Dendritic cell treated with granulocyte-macrophage colony-stimulating factor and Interleukin-4, amounts not matched to agents 40 ng/mL and 50 ng/mL, for 4 days (primary cell): ENCODE data around the gene CDC42EP4.
"Not testable (repeated sequence)": the region's sequence is repeated elsewhere in the genome, so short reads cannot be mapped to it uniquely, and the experiment has no call there.

Source experiments
- H3K27ac Mint-ChIP-seq: one replicate; pipeline ENCODE4 v1.8.0; 2022; ENCODE audit warnings: mild to moderate bottlenecking, mixed read lengths
- H3K27me3 Mint-ChIP-seq: one replicate; pipeline ENCODE4 v1.8.0; 2022; ENCODE audit warnings: mild to moderate bottlenecking, mixed read lengths
- H3K36me3 Mint-ChIP-seq: one replicate; pipeline ENCODE4 v1.8.0; 2022; ENCODE audit warnings: low read depth, mixed read lengths
- H3K4me1 Mint-ChIP-seq: one replicate; pipeline ENCODE4 v1.8.0; 2022; ENCODE audit warnings: low read depth, mixed read lengths
- H3K4me3 Mint-ChIP-seq: one replicate; pipeline ENCODE4 v1.8.0; 2022; ENCODE audit warnings: mild to moderate bottlenecking, moderate library complexity, mixed read lengths
- H3K9me3 Mint-ChIP-seq: one replicate; pipeline ENCODE4 v1.8.0; 2022; ENCODE audit warnings: mixed read lengths
- intact Hi-C: fragments of 100-400 bp; cut with micrococcal nuclease; formaldehyde crosslinking; loops from one replicate; pipeline ENCODE4 v1.15.0; 2022

The CDC42EP4 gene

DNA sequence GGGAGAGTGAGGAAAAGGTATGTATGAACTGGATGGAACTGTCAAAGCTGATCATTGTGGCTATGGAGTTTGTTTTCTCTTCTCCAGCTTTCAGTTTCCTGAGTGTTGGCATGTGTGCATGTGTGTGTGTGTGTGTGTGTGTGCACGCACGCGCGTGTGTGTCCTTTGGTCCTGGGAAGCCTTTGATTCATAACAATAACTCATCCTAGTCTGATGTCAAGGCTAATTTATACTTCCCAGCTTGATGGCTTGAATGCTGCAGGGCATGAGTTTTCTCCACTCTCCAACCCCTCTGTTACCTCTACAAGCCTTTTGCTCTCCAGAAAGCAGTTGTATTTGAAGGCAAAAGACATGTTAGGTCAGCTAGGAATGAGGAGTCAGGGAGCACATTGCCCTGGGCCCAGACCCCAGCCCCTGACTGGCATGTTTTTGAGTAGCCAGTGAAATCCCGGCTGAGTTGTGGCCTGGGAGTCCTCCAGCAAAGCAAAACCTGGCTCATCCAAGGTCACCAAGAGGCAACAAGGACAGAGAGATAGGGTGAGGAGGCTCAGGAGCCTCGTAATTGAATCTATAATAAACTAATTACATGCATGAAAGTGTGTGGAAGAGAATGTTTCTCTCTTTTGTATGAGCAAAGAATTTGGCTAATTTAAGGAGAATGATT is 8.9 kb upstream of the CDC42EP4 start:
- Mint-ChIP-seq H3K9me3 (no peaks in the 10 kb centered on the region), H3K27me3 (peaks cover 14% of the 10 kb centered on the region), H3K36me3 (no peaks in the 10 kb centered on the region), H3K4me1 (peaks cover 5% of the 10 kb centered on the region), H3K27ac (no peak overlapping the region), H3K4me3 (no peak overlapping the region)
- intact Hi-C loops = no loop called here

DNA sequence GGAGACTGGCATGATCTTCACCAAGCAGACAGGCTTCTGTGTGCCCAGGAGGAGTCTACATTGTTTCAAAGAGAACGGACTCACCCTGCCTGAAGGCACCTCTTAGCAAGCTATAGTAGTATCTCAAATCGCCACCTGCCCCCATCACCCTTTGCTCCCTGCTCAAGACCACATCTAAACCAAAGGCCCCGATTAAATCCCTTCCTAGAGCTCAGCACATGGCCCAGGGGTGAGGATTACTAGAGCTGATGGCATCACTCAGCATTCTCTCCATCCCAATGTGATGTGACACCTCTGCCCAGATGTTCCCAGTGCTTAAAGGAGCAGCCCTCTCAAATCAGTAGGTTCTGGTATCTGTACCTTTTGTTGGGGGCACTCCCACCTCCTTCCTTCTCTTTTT is 8.0 kb upstream of the CDC42EP4 start:
- H3K27me3 Mint-ChIP-seq = peaks cover 8% of the 10 kb centered on the region
- intact Hi-C loops = loop anchor here (10.0 kb wide), 2 partner anchors 45 to 85 kb away; a partner anchor contains a TSS
- no peak overlapping the region for H3K27ac Mint-ChIP-seq
- H3K4me1 Mint-ChIP-seq = peaks cover 5% of the 10 kb centered on the region
- no peaks in the 10 kb centered on the region for H3K36me3 Mint-ChIP-seq
- no peak overlapping the region for H3K4me3 Mint-ChIP-seq
- no peaks in the 10 kb centered on the region for H3K9me3 Mint-ChIP-seq

DNA sequence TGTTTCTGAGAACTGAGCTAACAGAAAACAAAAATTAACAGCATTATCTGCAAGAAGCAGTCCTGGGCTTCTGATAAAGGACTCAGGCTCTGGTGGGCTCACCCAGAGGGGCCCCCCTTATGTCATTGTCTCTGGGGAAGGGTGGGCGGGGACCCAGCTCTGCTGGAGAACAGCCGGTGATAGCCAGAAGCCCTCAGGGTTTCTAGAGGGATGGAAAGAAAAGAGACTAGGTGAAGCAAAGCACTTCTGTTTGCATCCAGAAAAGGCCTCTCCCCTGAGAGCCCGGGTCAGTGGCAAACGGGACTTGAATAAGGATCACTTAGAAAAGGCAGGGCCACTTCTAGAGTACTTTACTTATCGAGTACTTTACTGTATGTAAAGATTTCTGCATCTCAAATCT is 7.0 kb upstream of the CDC42EP4 start:
- H3K36me3 Mint-ChIP-seq = no peaks in the 10 kb centered on the region
- H3K4me3 Mint-ChIP-seq = no peak overlapping the region
- no peak overlapping the region for H3K27ac Mint-ChIP-seq
- H3K4me1 Mint-ChIP-seq = peaks cover 5% of the 10 kb centered on the region
- intact Hi-C loops = loop anchor here (10.0 kb wide), 2 partner anchors 46 to 84 kb away; a partner anchor contains a TSS
- H3K9me3 Mint-ChIP-seq = no peaks in the 10 kb centered on the region
- H3K27me3 Mint-ChIP-seq = peaks cover 4% of the 10 kb centered on the region

DNA sequence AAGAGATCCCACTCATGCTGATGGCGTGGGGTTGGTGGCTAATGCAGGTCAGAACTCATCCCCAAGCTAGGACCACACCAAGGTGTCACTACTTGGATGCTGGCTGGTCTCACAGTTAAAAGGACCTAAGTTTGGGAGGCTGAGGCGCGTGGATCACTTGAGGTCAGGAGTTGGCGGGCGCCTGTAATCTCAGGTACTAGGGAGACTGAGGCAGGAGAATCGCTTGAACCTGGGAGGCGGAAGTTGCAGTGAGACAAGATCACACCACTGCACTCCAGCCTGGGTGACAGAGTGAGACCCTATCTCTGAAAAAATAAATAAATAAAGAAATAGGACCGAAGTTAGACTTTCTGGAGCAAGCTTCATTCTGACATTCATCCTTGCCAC is 6.6 kb upstream of the CDC42EP4 start:
- Mint-ChIP-seq H3K4me1 (peaks cover 7% of the 10 kb centered on the region), H3K36me3 (no peaks in the 10 kb centered on the region), H3K4me3 (no peak overlapping the region), H3K27me3 (peaks cover 4% of the 10 kb centered on the region), H3K9me3 (no peaks in the 10 kb centered on the region), H3K27ac (no peak overlapping the region)
- intact Hi-C loops = loop anchor here (10.0 kb wide), 2 partner anchors 46 to 84 kb away; a partner anchor contains a TSS

DNA sequence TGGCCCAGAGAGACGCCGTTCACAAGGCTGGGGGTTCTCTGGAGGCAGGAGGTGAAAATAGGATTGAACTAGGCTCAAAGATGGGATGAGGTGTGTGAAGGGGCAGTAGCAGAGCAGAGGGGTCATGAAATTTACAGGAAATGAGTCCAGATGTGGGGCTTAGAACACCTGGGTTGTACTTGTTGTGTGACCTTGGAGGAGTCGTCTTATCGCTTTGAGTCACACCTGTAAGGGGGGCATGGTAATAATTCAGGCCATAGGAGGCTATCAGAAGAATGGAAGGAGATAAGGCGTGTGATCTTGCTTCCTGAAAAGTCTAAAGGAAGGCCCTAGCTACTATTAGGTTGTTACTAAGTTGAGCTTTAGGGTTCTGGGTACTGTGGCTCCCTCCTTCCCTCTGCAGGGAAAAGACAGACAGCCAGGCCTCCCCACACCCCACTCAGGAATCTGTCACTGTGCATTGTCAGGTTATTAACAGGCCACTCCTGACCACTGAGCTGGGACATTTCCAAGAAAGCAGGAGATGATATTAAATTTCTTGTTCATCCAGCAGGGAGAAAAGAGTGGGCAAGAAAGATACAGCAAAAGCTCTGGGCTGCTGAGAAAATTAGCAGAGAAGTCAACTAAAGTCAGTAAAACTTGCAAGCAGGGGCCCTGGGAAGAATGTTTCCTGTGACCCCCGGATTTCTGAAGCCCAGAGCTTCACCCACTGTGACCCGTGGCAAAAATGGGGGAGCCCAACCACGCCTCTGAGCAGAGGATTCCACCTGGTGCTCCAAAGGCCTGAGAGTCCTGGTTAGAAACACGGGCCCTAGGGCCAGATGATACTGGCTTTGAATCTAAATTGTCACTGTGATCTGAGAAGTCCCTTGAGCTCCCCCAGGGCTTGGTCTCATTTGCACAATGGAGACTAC is 6.0 kb upstream of the CDC42EP4 start:
- peaks cover 6% of the 10 kb centered on the region for H3K4me1 Mint-ChIP-seq
- H3K27ac Mint-ChIP-seq = peak overlapping the region; percentile 5
- no peaks in the 10 kb centered on the region for H3K36me3 Mint-ChIP-seq
- no peak overlapping the region for H3K4me3 Mint-ChIP-seq
- intact Hi-C loops = loop anchor here (10.0 kb wide), 2 partner anchors 47 to 83 kb away; a partner anchor contains a TSS
- H3K27me3 Mint-ChIP-seq = peaks cover 5% of the 10 kb centered on the region
- H3K9me3 Mint-ChIP-seq = no peaks in the 10 kb centered on the region

DNA sequence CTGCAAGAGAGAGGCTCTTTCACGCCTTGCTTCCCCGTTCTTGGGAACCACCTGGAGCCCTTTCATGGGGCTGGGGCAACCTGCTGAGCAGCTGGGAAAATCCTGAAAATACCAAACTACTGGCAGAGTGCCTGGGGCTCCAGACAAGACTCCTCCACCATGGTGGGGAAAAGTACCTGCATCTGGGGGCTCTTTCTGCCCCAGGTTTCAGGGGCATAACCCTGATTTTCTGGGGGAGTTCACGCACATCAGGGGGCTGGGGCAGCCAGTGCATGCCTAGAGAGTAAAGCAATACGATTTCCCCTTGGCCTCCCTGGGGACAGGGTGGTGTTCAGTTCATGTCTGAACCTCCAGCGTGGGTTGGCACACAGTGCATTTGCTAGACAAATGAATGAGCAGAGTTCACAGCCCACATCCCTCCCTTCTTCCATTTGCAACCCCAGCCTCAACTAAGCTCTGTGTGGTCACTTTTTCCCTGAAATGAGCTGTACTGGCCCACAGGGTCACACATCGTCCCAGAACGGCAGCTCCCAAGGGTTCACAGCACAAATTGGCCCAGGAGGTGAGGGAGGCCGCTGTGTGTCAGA is 5.2 kb upstream of the CDC42EP4 start:
- Mint-ChIP-seq H3K9me3 (no peaks in the 10 kb centered on the region), H3K27ac (peak overlapping the region; percentile 5), H3K4me3 (no peak overlapping the region), H3K27me3 (peaks cover 3% of the 10 kb centered on the region), H3K36me3 (no peaks in the 10 kb centered on the region), H3K4me1 (peaks cover 6% of the 10 kb centered on the region)
- intact Hi-C loops = loop anchor here (10.0 kb wide), 2 partner anchors 48 to 82 kb away; a partner anchor contains a TSS

DNA sequence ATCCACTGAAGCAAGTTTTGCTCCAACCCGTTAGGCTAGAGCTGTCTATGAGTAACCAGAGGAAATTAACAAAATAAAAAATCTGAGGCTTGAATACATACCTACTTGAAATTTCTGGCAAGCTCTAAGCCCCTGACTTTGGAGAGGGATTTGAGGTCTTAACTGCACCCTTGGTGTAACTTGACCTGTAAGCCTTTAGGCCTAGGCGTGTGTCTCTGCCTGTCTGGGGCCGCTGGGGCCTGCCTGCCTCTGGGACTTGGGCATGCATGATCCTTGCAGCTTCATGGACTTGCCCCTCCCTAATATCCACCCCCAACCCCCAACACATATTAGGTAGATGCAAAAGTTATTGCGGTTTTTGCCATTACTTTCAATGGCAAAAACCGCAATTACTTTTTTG is 3.7 kb upstream of the CDC42EP4 start:
- intact Hi-C loops = loop anchor here (10.0 kb wide), 2 partner anchors 49 to 81 kb away; a partner anchor contains a TSS
- Mint-ChIP-seq H3K9me3 (no peaks in the 10 kb centered on the region), H3K4me3 (no peak overlapping the region), H3K36me3 (peaks cover 12% of the 10 kb centered on the region), H3K27me3 (peaks cover 3% of the 10 kb centered on the region), H3K4me1 (peaks cover 7% of the 10 kb centered on the region), H3K27ac (no peak overlapping the region)

DNA sequence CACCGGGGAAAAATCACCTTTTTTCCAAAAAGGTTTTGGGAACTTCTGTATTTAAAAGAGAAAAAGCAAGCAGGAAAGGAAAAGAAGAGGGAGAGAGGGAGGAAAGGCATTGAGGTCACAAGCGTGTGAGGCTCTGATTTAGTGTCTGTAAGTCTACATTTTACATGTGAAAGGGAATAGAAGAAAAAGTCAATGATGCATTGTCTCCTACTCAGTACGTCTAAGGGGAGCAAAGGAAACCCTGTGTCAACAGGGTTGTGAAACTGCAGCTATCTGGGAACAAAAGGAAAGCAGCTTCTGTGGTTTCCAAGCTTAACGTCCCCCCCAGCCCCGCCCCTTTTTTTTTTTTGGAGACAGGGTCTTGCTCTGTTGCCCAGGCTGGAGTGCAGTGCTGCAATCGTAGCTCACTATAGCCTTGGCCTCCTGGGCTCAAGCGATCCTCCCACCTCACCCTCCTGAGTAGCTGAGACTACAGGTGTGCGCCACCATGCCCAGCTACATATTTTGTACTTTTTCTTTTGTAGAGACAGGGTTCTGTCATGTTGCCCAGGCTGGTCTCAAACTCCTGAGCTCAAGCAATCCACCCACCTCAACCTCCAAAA is 1.8 kb upstream of the CDC42EP4 start:
- Mint-ChIP-seq H3K4me1 (peaks cover 21% of the 10 kb centered on the region), H3K4me3 (no peak overlapping the region), H3K27me3 (peaks cover 3% of the 10 kb centered on the region), H3K9me3 (no peaks in the 10 kb centered on the region), H3K36me3 (peaks cover 18% of the 10 kb centered on the region), H3K27ac (no peak overlapping the region)
- intact Hi-C loops = loop anchor here (2.0 to 10.0 kb wide), 4 partner anchors 23 to 121 kb away; partner anchors contain the start of gene COG1

DNA sequence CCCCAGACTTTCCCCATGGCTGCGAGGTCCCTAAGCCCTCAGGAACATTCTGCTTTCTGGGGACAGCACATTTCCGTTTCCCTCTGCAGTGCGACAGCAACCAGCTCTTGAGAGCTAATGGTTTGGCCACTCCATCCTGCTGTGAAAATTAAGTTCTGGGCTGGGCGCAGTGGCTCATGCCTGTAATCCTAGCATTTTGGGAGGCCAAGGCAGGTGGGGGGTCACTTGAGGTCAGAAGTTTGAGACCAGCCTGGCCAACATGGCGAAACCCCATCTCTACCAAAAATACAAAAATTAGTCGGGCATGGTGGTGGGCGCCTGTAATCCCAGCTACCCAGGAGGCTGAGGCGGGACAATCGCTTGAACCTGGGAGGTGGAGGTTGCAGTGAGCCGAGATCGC is 1.1 kb upstream of the CDC42EP4 start:
- peaks cover 18% of the 10 kb centered on the region for H3K36me3 Mint-ChIP-seq
- intact Hi-C loops = loop anchor here (2.0 to 10.0 kb wide), 4 partner anchors 22 to 120 kb away; partner anchors contain the start of gene COG1
- H3K27me3 Mint-ChIP-seq, H3K9me3 Mint-ChIP-seq: not testable (repeated sequence)
- peak overlapping the region; percentile 96 for H3K4me3 Mint-ChIP-seq
- peaks cover 28% of the 10 kb centered on the region for H3K4me1 Mint-ChIP-seq
- peak overlapping the region; percentile 86 for H3K27ac Mint-ChIP-seq

DNA sequence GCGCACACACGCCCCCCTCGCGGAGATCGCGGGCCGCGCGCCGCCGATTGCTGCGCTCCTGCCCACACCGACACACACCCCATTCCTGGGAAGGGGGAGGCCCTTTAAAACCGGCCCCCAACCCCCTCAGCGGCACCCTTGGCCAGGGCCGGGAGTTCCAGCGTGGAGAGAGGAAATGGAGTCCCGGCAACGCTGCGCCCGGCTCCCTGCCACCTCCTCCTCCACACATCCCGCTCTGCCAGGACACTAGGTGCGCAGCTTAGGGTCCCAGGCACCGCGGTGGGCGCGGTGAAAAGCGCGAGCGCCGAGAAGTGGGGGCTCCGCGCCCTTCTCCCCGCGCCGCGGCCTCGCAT is 397 bp downstream of the CDC42EP4 start:
- Mint-ChIP-seq H3K9me3 (no peaks in the 10 kb centered on the region), H3K4me3 (peak overlapping the region; percentile 96), H3K4me1 (peaks cover 40% of the 10 kb centered on the region), H3K27me3 (peaks cover 3% of the 10 kb centered on the region), H3K27ac (peak overlapping the region; percentile 86), H3K36me3 (peaks cover 18% of the 10 kb centered on the region)
- intact Hi-C loops = loop anchor here (10.0 kb wide), 2 partner anchors 53 to 77 kb away; a partner anchor contains a TSS

DNA sequence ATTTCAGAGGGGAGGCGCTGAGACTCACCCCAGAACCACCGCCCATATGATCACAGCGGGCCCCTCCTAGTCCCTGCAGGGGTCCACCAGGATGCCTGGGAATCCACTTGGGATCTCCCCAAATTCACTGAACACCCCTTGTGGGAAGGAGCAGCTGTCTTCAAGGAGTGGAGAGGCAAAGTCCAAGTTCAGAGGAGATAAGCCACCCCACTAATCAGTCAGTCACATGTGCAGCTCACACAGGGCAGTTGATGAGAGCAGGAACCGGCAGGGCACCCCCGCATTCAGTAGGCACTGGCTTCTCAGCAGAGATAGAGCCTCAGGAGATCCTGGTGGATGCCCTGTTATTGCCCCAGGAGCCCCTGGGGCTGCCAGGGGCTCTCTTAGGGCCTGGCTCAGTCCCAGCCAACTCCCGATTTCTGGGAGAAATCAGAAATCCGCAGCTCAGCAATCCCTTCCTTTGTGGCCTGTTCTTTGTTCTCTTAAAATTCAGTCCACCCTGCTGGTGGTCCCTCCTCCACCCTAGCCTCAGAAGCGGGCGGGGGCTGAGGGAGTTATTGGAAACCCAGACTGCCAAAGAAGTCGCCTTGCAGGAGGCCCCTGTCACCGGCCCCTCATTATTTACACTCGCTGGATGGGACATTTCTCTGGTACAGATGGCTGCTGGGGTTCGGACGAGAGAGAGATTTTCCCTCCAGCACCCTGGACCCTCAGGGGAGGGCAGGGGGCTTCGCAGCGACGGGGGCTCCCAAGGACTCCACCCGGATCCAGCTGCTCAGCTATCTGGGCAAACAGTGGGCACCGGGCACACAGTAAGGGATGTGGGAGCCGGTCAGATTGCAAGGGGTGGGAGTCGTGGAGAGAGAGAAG is 1.8 kb downstream of the CDC42EP4 start:
- peaks cover 3% of the 10 kb centered on the region for H3K27me3 Mint-ChIP-seq
- H3K4me3 Mint-ChIP-seq = peak overlapping the region; percentile 96
- peaks cover 18% of the 10 kb centered on the region for H3K36me3 Mint-ChIP-seq
- peak overlapping the region; percentile 86 for H3K27ac Mint-ChIP-seq
- H3K9me3 Mint-ChIP-seq = no peaks in the 10 kb centered on the region
- peaks cover 54% of the 10 kb centered on the region for H3K4me1 Mint-ChIP-seq
- intact Hi-C loops = loop anchor here (10.0 kb wide), 2 partner anchors 55 to 75 kb away; a partner anchor contains a TSS

DNA sequence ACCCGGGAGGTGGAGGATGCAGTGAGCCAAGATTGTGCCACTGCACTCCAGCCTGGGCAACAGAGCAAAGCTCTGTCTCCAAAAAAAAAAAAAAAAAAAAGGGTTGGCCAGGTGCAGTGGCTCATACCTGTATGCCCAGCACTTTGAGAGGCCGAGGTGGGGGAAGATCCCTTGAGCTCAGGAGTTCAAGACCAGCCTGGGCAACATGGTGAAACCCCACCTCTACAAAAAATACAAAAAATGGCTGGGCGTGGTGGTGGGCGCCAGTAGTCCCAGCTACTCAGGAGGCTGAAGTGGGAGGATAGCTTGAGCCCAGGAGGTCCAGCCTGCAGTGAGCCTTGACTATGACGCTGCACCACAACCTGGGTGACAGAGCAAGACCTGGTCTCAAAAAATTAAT is 2.8 kb downstream of the CDC42EP4 start:
- H3K9me3 Mint-ChIP-seq, H3K27me3 Mint-ChIP-seq, intact Hi-C loops, H3K4me3 Mint-ChIP-seq: not testable (repeated sequence)
- H3K27ac Mint-ChIP-seq = peak overlapping the region; percentile 86
- peaks cover 18% of the 10 kb centered on the region for H3K36me3 Mint-ChIP-seq
- peaks cover 64% of the 10 kb centered on the region for H3K4me1 Mint-ChIP-seq
